AG09319 (cell line): ENCODE data around the gene FBXW5.

ENCODE experiments used
- DNase-seq: peaks from one replicate; pipeline ENCODE4 v3.0.0-alpha.2; 2010; ENCODE audit warnings: low read depth; ENCODE audit errors: extremely low read depth
- CTCF ChIP-seq: IDR thresholded peaks from 2 replicates; pipeline ENCODE4 v1.5.1; 2011; ENCODE audit warnings: low read depth, mild to moderate bottlenecking, inconsistent platforms, low read length, moderate library complexity

Gene FBXW5

DNA sequence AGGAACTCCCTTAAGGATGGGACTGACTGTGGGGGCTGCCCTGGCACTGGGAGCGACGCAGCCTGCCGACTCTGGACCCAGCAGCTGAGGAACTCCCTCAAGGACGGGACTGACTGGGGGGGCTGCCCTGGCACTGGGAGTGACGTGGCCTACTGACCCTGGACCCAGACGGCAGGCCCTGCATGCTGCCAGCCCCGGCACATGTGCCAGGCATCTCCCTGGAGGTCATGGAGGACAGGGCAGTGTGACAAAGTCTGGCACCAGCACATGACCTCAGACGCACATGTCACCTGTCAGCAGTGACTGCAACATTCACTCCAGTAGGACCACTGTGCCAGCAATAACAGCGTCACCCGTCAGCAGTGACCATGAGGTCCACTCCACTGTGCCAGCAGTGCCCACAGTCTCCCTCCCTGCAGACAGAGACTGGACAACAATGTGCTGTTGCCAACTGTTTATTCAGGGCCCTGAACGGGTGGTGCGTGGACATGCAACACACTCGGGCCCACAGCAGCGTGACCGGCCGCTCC lies 4.5 kb downstream of the FBXW5 start:
- no peak for TF ChIP-seq CTCF
- no peak for DNase-seq

DNA sequence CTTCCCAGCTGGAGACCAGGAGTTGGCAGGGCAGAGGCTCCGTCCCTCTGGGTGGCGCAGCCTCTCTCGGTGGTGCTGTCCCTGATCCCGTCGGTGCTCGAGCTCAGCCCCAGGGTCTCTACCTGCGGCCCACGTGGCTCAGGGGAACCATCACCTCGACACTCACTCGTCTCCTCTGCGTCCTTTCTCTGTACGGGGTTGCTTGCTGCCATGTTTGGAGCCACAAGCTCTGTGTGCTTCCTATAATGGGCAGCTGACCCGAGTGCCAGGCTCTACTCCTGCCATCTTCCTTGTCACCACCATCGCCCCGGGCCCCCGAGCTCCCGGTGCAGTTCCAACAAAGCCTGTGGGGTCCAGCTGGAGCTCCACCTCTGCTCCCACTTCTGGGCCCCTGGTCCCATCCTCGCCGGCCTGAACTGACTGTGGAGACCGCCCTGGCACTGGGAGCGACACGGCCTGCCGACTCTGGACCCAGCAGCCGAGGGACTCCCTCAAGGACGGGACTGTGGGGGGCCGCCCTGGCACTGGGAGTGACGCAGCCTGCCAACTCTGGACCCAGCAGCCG lies 5.0 kb downstream of the FBXW5 start:
- no peak for DNase-seq
- TF ChIP-seq CTCF = no peak

GRCh38 chr9:136937186-136938001 lies 7.1 kb downstream of the FBXW5 start:
- DNase-seq = no peak
- TF ChIP-seq CTCF = no peak

DNA sequence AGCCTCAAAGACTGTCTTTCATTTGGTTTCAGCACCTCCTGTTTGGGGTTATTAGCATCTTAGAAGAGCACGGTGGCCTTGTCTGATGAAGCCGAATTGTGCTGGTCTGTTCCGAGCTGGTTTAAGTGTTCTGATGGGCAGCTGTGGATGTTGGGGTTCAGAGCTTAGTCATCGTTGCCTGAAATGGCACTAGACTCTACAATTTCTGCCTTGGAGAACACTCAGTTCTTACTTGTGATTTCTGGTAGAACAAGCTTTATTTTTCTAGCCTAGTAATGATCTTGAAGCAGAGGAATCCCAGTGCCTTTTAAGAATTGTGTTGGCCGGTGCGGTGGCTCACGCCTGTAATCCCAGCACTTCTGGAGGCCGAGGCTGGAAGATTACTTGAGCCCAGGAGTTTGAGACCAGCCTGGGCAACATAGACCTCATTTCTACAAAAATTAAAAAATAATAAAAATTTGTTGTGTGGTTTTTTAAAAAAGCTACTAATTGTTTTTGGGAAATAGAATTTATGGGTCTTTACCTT lies 7.8 kb downstream of the FBXW5 start:
- TF ChIP-seq CTCF = no peak
- no peak for DNase-seq

GRCh38 chr9:136935651-136936050 lies 8.9 kb downstream of the FBXW5 start:
- no peak for TF ChIP-seq CTCF
- no peak for DNase-seq

- no peak for TF ChIP-seq CTCF
- no peak for DNase-seq
Measured at GRCh38 chr9:136934277-136934676, 10.3 kb downstream of the FBXW5 start.

DNA sequence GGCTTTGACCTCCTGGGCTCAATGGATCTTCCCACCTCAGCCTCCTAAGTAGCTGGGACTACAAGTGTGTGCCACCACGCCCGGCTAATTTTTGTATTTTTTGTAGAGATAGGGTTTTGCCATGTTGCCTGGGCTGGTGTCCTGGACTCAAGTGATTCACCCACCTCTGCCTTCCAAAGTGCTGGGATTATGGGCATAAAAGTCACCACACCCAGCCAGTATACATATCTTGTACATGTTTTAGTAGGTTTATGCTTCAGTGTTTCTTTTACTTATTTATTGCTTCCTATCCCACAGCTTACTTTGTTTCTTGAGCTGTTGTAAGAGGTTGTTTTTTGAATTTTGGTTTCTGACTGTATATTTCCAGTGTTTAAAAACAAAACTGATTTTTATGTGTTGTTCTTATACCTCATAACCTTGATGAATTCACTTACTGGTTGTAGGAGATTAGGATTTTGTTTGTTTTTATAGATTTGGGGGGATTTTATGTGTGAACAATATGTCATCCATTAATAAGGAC lies 12.9 kb downstream of the FBXW5 start:
- no peak for TF ChIP-seq CTCF
- no peak for DNase-seq
